Measurements from ENCODE around the gene ITSN2.

ITSN2 gene

GRCh38 chr2:24169023-24169422 is 191.3 kb downstream of the ITSN2 start:
- no peak for DNase-seq

GRCh38 chr2:24164416-24164973 is 195.8 kb downstream of the ITSN2 start:
- DNase-seq, result no peak

- no peak for DNase-seq
These were observed 196.7 kb downstream of the ITSN2 start for GRCh38 chr2:24163601-24164000.

GRCh38 chr2:24163186-24163585 is 197.2 kb downstream of the ITSN2 start:
- no peak for DNase-seq

GRCh38 chr2:24162494-24162893 is 197.8 kb downstream of the ITSN2 start:
- no peak for DNase-seq

GRCh38 chr2:24160761-24161160 is 199.6 kb downstream of the ITSN2 start:
- DNase-seq, result no peak

GRCh38 chr2:24159708-24160107 is 200.6 kb downstream of the ITSN2 start:
- DNase-seq, result no peak

- DNase-seq, result no peak
These were observed 202.2 kb downstream of the ITSN2 start for GRCh38 chr2:24158131-24158530.

- no peak for DNase-seq
These were observed 206.9 kb downstream of the ITSN2 start for GRCh38 chr2:24153478-24153877.
